GM12878 (cell line): ENCODE data around the gene THAP3. TPM values are rescaled to one million over a fixed set of nuclear protein-coding genes. Genes with fewer than 3 reads are reported as not detected.

Experiments
- ATAC-seq: fragments of 200-7000 bp; cut with Tn5 transposase; 3 replicates; pipeline ENCODE4 v1.9.1; 2020; ENCODE audit warnings: mild to moderate bottlenecking, moderate library complexity
- BruUV-seq: library from RNA; stranded (reverse); fragments of 400-500 nt; replicated peaks from 2 replicates; lab custom pipeline; 2021; lab: Mats Ljungman, UMichigan
- CTCF ChIA-PET: fragments of 300-600 bp; sonication (Branson Sonifier 250); formaldehyde crosslinking; extraction: SDS; loops from one replicate; lab custom pipeline; 2021; ENCODE audit warnings: inconsistent platforms; lab: Yijun Ruan, JAX
- POLR2A ChIA-PET: fragments of 350-600 bp; formaldehyde crosslinking; extraction: SDS; loops from one replicate; lab custom pipeline; 2021; ENCODE audit warnings: inconsistent platforms; lab: Charles Lee
- RAD21 ChIA-PET: fragments of 300-600 bp; sonication (Branson Sonifier 250); formaldehyde crosslinking; loops from one replicate; lab custom pipeline; 2023; ENCODE audit warnings: antibody characterized with exemption; ENCODE audit not compliant: unreplicated experiment; lab: Charles Lee
- SMC1A ChIA-PET: fragments of 300-600 bp; sonication (Branson Sonifier 250); formaldehyde crosslinking; loops from one replicate; lab custom pipeline; 2023; ENCODE audit not compliant: unreplicated experiment, uncharacterized antibody; lab: Charles Lee
- DNase-seq: peaks from one replicate; pipeline ENCODE4 v3.0.0-alpha.2; 2011; ENCODE audit warnings: low read depth, low spot score
- FAIRE-seq: peaks from 3 replicates; lab custom pipeline; 2011; peaks lifted over from hg19 to GRCh38; lab: Jason Lieb, UNC
- H2AFZ ChIP-seq: 2 replicates; pipeline ENCODE4 v1.6.0; 2011; ENCODE audit warnings: low read depth, low read length, control low read depth; ENCODE audit not compliant: control insufficient read depth
- H3K27ac ChIP-seq: 2 replicates; pipeline ENCODE4 v1.5.1; 2011; ENCODE audit warnings: control low read depth; ENCODE audit not compliant: control insufficient read depth, insufficient read depth
- H3K27me3 ChIP-seq, 2 experiments: replicated peaks in 1 of 2; 2 replicates each; pipeline versions ENCODE4 v1.6.0 to v1.6.1; 2011; ENCODE audit warnings: low read length in 1 of 2; ENCODE audit not compliant: control insufficient read depth in 2 of 2, insufficient read depth in 2 of 2
- H3K36me3 ChIP-seq, 2 experiments: 2 replicates each; pipeline ENCODE4 v1.5.1; 2011; ENCODE audit warnings: low read length in 1 of 2; ENCODE audit not compliant: control insufficient read depth in 2 of 2, insufficient read depth in 2 of 2
- H3K4me1 ChIP-seq: 2 replicates; pipeline ENCODE4 v1.6.1; 2011; ENCODE audit warnings: mild to moderate bottlenecking, low read length, moderate library complexity, mixed read lengths; ENCODE audit not compliant: control insufficient read depth, insufficient read depth
- H3K4me2 ChIP-seq: 2 replicates; pipeline ENCODE4 v1.6.0; 2011; ENCODE audit warnings: control low read depth; ENCODE audit not compliant: control insufficient read depth, insufficient read depth
- H3K4me3 ChIP-seq: fragments of 200-600 bp; sonication (generic); 2 replicates; pipeline ENCODE4 v1.5.1; 2016
- H3K79me2 ChIP-seq: 2 replicates; pipeline ENCODE4 v1.6.0; 2011; ENCODE audit warnings: low read length; ENCODE audit not compliant: control insufficient read depth, insufficient read depth
- H3K9ac ChIP-seq: 2 replicates; pipeline ENCODE4 v1.8.0; 2011; ENCODE audit warnings: low read length, control low read depth, mixed read lengths; ENCODE audit not compliant: control insufficient read depth, insufficient read depth
- H3K9me3 ChIP-seq: replicated peaks from 3 replicates; pipeline ENCODE4 v1.5.1; 2011; ENCODE audit warnings: mild to moderate bottlenecking, low read length; ENCODE audit not compliant: control insufficient read depth, insufficient read depth
- H4K20me1 ChIP-seq: 2 replicates; pipeline ENCODE4 v1.6.0; 2011; ENCODE audit not compliant: control insufficient read depth, insufficient read depth
- HCFC1 ChIP-seq: fragments of 150-350 bp; IDR thresholded peaks from 2 replicates; pipeline ENCODE4 v1.6.1; 2014; ENCODE audit warnings: low read length
- MEF2B ChIP-seq: fragments of 450-650 bp; IDR thresholded peaks from 2 replicates; pipeline ENCODE4 v1.6.1; 2018; ENCODE audit warnings: mild to moderate bottlenecking, moderate library complexity; ENCODE audit not compliant: partially characterized antibody, poor library complexity, severe bottlenecking
- WGBS: methylation state at CpG from one replicate; pipeline ENCODE4 v1.1.6; 2016; ENCODE audit warnings: low lambda C conversion rate; ENCODE audit not compliant: insufficient replicate concordance, insufficient coverage; ENCODE audit errors: missing lambda C conversion rate; 5-methylcytosine and 5-hydroxymethylcytosine counted together
- in situ Hi-C: fragments of 300-500 bp; cut with MboI; formaldehyde crosslinking; loops from 9 replicates; pipeline ENCODE4 v1.14.3; 2018; ENCODE audit warnings: mixed read lengths
- intact Hi-C: fragments of 100-400 bp; cut with micrococcal nuclease; formaldehyde crosslinking; loops from one replicate; pipeline ENCODE4 v1.14.2; 2022; ENCODE audit not compliant: unreplicated experiment
- polyA plus RNA-seq, 11 experiments: library from polyadenylated mRNA; depleted of rRNA in 4 of 11; unstranded in 6 of 11; stranded (reverse) in 5 of 11; fragments of >200 nt; fragmentation: Nextera tagmentation in 4 of 11; fragmentation: Illumina TruSeq in 1 of 11; extraction: Ambion mirVana in 4 of 11; extraction: Trizol in 1 of 11; gene quantifications; 1 replicate in 1 of 11; 2 replicates in 10 of 11; pipeline versions ENCODE4 v1.2.1 to v1.2.3, GENCODE V29; 2011 to 2016; ENCODE audit warnings: inconsistent platforms in 2 of 11, missing spikeins in 2 of 11, low read depth in 1 of 11
- total RNA-seq, 4 experiments: library from RNA; depleted of rRNA in 3 of 4; stranded (reverse); fragments of >200 nt in 3 of 4; fragmentation: Illumina TruSeq in 1 of 4; extraction: Trizol in 1 of 4; gene quantifications; 2 replicates each; pipeline versions ENCODE4 v1.2.1 to v1.2.3, GENCODE V29; 2013 to 2021
- TF ChIP-seq, protein P1 (sequence below), 3 experiments: IDR thresholded peaks in 2 of 3; conservative IDR thresholded peaks in 1 of 3; 2 replicates each; pipeline ENCODE4 v1.5.1; 2011; ENCODE audit warnings: low read depth in 3 of 3, low read length in 3 of 3, mild to moderate bottlenecking in 3 of 3, control low read depth in 2 of 3, moderate library complexity in 2 of 3, inconsistent platforms in 1 of 3, mixed read lengths in 1 of 3; ENCODE audit not compliant: control insufficient read depth in 2 of 3, insufficient read depth in 1 of 3; ENCODE audit errors: extremely low read depth in 1 of 3

THAP3 gene
- total and polyA plus RNA-seq, 10 of the 15 experiments (the other 5 are each of a cell fraction or from before 2014, with no cell fraction given): 1.5 to 19.5 (median 11.9) TPM

DNA sequence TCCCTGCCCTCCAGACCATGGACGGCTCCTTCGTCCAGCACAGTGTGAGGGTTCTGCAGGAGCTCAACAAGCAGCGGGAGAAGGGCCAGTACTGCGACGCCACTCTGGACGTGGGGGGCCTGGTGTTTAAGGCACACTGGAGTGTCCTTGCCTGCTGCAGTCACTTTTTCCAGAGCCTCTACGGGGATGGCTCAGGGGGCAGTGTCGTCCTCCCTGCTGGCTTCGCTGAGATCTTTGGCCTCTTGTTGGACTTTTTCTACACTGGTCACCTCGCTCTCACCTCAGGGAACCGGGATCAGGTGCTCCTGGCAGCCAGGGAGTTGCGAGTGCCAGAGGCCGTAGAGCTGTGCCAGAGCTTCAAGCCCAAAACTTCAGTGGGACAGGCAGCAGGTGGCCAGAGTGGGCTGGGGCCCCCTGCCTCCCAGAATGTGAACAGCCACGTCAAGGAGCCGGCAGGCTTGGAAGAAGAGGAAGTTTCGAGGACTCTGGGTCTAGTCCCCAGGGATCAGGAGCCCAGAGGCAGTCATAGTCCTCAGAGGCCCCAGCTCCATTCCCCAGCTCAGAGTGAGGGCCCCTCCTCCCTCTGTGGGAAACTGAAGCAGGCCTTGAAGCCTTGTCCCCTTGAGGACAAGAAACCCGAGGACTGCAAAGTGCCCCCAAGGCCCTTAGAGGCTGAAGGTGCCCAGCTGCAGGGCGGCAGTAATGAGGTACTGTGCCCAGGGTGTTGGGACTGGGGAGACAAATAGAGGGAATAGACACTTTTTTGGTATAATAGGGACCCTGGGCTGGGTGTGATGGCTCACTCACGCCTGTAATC is 43.9 kb upstream of the THAP3 start:
- H3K4me2 ChIP-seq: peak overlapping the region; percentile 70
- peak overlapping the region; percentile 85 for H3K9ac ChIP-seq
- peak overlapping the region; percentile 68 for H3K27ac ChIP-seq
- peaks cover 21% of the 10 kb centered on the region for H3K79me2 ChIP-seq
- peak overlapping the region; percentile 89 for H3K4me3 ChIP-seq
- peaks cover 13% of the 10 kb centered on the region for H3K4me1 ChIP-seq
- no peaks in the 10 kb centered on the region for H4K20me1 ChIP-seq
- H2AFZ ChIP-seq: peak overlapping the region; percentile 70; the same call in 1 of the 2 replicates
- H3K36me3 ChIP-seq: no peaks in the 10 kb centered on the region
- BruUV-seq: no TSS peak
- ChIA-PET SMC1A (interaction anchor here (1.1 to 2.9 kb wide), 8 partner anchors 9 to 90 kb away, joined by 3 to 16 read pairs (median 4); partner anchors contain the start of gene THAP3), RAD21 (interaction anchor here (2.4 to 4.7 kb wide), 2 partner anchors 20 to 26 kb away, joined by 11 to 38 read pairs; partner anchors contain the start of genes KLHL21, NOL9 and TAS1R1), CTCF (interaction anchor here (0.6 to 4.4 kb wide), 6 partner anchors 19 to 91 kb away, joined by 3 to 29 read pairs (median 4); partner anchors contain the start of genes NOL9, TAS1R1 and THAP3), POLR2A (interaction anchor here (0.5 to 3.9 kb wide), 4 partner anchors 18 to 35 kb away, joined by 4 to 22 read pairs (median 7); partner anchors contain the start of gene KLHL21)
- WGBS: 27% methylated on average over 19 of the region's 19 CpGs
- no peak for FAIRE-seq
- no peaks in the 10 kb centered on the region for H3K27me3 ChIP-seq
- in situ Hi-C loops: no loop called here
- ATAC-seq: peak; percentile 3; the same call in 2 of the 3 replicates
- intact Hi-C loops: no loop called here
- no peak for DNase-seq
- TF ChIP-seq, protein P1, sequence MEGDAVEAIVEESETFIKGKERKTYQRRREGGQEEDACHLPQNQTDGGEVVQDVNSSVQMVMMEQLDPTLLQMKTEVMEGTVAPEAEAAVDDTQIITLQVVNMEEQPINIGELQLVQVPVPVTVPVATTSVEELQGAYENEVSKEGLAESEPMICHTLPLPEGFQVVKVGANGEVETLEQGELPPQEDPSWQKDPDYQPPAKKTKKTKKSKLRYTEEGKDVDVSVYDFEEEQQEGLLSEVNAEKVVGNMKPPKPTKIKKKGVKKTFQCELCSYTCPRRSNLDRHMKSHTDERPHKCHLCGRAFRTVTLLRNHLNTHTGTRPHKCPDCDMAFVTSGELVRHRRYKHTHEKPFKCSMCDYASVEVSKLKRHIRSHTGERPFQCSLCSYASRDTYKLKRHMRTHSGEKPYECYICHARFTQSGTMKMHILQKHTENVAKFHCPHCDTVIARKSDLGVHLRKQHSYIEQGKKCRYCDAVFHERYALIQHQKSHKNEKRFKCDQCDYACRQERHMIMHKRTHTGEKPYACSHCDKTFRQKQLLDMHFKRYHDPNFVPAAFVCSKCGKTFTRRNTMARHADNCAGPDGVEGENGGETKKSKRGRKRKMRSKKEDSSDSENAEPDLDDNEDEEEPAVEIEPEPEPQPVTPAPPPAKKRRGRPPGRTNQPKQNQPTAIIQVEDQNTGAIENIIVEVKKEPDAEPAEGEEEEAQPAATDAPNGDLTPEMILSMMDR (IDR thresholded peaks at IDR 0.05 in 2 of 3, conservative IDR thresholded peaks at IDR 0.05 in 1 of 3; ENCODE audit: control insufficient read depth in 2 of 3, extremely low read depth in 1 of 3, insufficient read depth in 1 of 3, low read depth in 3 of 3, low read length in 3 of 3): peak in 2 of 3 experiments; percentile 3 to 8; a peak in 1 of 6 replicates
- TF ChIP-seq HCFC1 (no peak), MEF2B (peak; percentile 21)
- H3K9me3 ChIP-seq: no peaks in the 10 kb centered on the region
